ENCODE data around the gene HOXC5.
A peak's percentile ranks its signal among the peaks of the same experiment; 100 is the strongest.

HOXC5 gene

GRCh38 chr12:53990311-53991076 lies 42.4 kb upstream of the HOXC5 start:
- Histone ChIP-seq H3K9me3 (replicated peaks; ENCODE audit: low read length) (no peaks in the 10 kb centered on the region), H3K4me2 (ENCODE audit: low read length) (peak overlapping the region; percentile 100), H3K27me3 (ENCODE audit: control insufficient read depth, insufficient read depth, low read length) (no peaks in the 10 kb centered on the region), H3K4me3 (ENCODE audit: low read length) (peak overlapping the region; percentile 93), H3K9ac (ENCODE audit: low read depth, low read length) (peak overlapping the region; percentile 99), H3K36me3 (ENCODE audit: insufficient read depth, low read length) (no peaks in the 10 kb centered on the region), H3K4me1 (ENCODE audit: control insufficient read depth, insufficient read depth, low read length) (peaks cover 63% of the 10 kb centered on the region)

GRCh38 chr12:53991077-53991460 lies 41.8 kb upstream of the HOXC5 start:
- peak overlapping the region; percentile 93 for H3K4me3 ChIP-seq (ENCODE audit: low read length)
- H3K36me3 ChIP-seq (ENCODE audit: insufficient read depth, low read length): no peaks in the 10 kb centered on the region
- H3K9me3 ChIP-seq (replicated peaks; ENCODE audit: low read length): no peaks in the 10 kb centered on the region
- no peaks in the 10 kb centered on the region for H3K27me3 ChIP-seq (ENCODE audit: control insufficient read depth, insufficient read depth, low read length)
- peak overlapping the region; percentile 100 for H3K4me2 ChIP-seq (ENCODE audit: low read length)
- peaks cover 63% of the 10 kb centered on the region for H3K4me1 ChIP-seq (ENCODE audit: control insufficient read depth, insufficient read depth, low read length)
- H3K9ac ChIP-seq (ENCODE audit: low read depth, low read length): peak overlapping the region; percentile 99

GRCh38 chr12:53992377-53992889 lies 40.4 kb upstream of the HOXC5 start:
- Histone ChIP-seq H3K9ac (ENCODE audit: low read depth, low read length) (peak overlapping the region; percentile 99), H3K4me1 (ENCODE audit: control insufficient read depth, insufficient read depth, low read length) (peaks cover 71% of the 10 kb centered on the region), H3K36me3 (ENCODE audit: insufficient read depth, low read length) (no peaks in the 10 kb centered on the region), H3K4me2 (ENCODE audit: low read length) (peak overlapping the region; percentile 100), H3K9me3 (replicated peaks; ENCODE audit: low read length) (no peaks in the 10 kb centered on the region), H3K4me3 (ENCODE audit: low read length) (peak overlapping the region; percentile 93), H3K27me3 (ENCODE audit: control insufficient read depth, insufficient read depth, low read length) (no peaks in the 10 kb centered on the region)

- H3K36me3 ChIP-seq (ENCODE audit: insufficient read depth, low read length): no peaks in the 10 kb centered on the region
- H3K4me2 ChIP-seq (ENCODE audit: low read length): peak overlapping the region; percentile 100
- peak overlapping the region; percentile 85 for H3K4me3 ChIP-seq (ENCODE audit: low read length)
- no peaks in the 10 kb centered on the region for H3K27me3 ChIP-seq (ENCODE audit: control insufficient read depth, insufficient read depth, low read length)
- peak overlapping the region; percentile 99 for H3K9ac ChIP-seq (ENCODE audit: low read depth, low read length)
- H3K4me1 ChIP-seq (ENCODE audit: control insufficient read depth, insufficient read depth, low read length): peaks cover 71% of the 10 kb centered on the region
- no peaks in the 10 kb centered on the region for H3K9me3 ChIP-seq (replicated peaks; ENCODE audit: low read length)
These were observed 39.5 kb upstream of the HOXC5 start for GRCh38 chr12:53993162-53994008.

GRCh38 chr12:53994009-53994263 lies 38.9 kb upstream of the HOXC5 start:
- peak overlapping the region; percentile 99 for H3K9ac ChIP-seq (ENCODE audit: low read depth, low read length)
- no peaks in the 10 kb centered on the region for H3K9me3 ChIP-seq (replicated peaks; ENCODE audit: low read length)
- H3K4me3 ChIP-seq (ENCODE audit: low read length): peak overlapping the region; percentile 85
- H3K36me3 ChIP-seq (ENCODE audit: insufficient read depth, low read length): no peaks in the 10 kb centered on the region
- H3K4me1 ChIP-seq (ENCODE audit: control insufficient read depth, insufficient read depth, low read length): peaks cover 69% of the 10 kb centered on the region
- no peaks in the 10 kb centered on the region for H3K27me3 ChIP-seq (ENCODE audit: control insufficient read depth, insufficient read depth, low read length)
- H3K4me2 ChIP-seq (ENCODE audit: low read length): peak overlapping the region; percentile 100

GRCh38 chr12:53994264-53995001 lies 38.4 kb upstream of the HOXC5 start:
- H3K9ac ChIP-seq (ENCODE audit: low read depth, low read length): peak overlapping the region; percentile 99
- H3K9me3 ChIP-seq (replicated peaks; ENCODE audit: low read length): no peaks in the 10 kb centered on the region
- H3K36me3 ChIP-seq (ENCODE audit: insufficient read depth, low read length): no peaks in the 10 kb centered on the region
- no peaks in the 10 kb centered on the region for H3K27me3 ChIP-seq (ENCODE audit: control insufficient read depth, insufficient read depth, low read length)
- peak overlapping the region; percentile 100 for H3K4me2 ChIP-seq (ENCODE audit: low read length)
- peak overlapping the region; percentile 85 for H3K4me3 ChIP-seq (ENCODE audit: low read length)
- H3K4me1 ChIP-seq (ENCODE audit: control insufficient read depth, insufficient read depth, low read length): peaks cover 66% of the 10 kb centered on the region

- no peaks in the 10 kb centered on the region for H3K36me3 ChIP-seq (ENCODE audit: insufficient read depth, low read length)
- H3K4me3 ChIP-seq (ENCODE audit: low read length): peak overlapping the region; percentile 85
- H3K4me1 ChIP-seq (ENCODE audit: control insufficient read depth, insufficient read depth, low read length): peaks cover 61% of the 10 kb centered on the region
- H3K27me3 ChIP-seq (ENCODE audit: control insufficient read depth, insufficient read depth, low read length): no peaks in the 10 kb centered on the region
- H3K9ac ChIP-seq (ENCODE audit: low read depth, low read length): peak overlapping the region; percentile 99
- H3K4me2 ChIP-seq (ENCODE audit: low read length): peak overlapping the region; percentile 100
- H3K9me3 ChIP-seq (replicated peaks; ENCODE audit: low read length): no peaks in the 10 kb centered on the region
These were observed 37.9 kb upstream of the HOXC5 start for GRCh38 chr12:53995002-53995377.

- Histone ChIP-seq H3K4me3 (ENCODE audit: low read length) (peak overlapping the region; percentile 85), H3K4me2 (ENCODE audit: low read length) (peak overlapping the region; percentile 100), H3K4me1 (ENCODE audit: control insufficient read depth, insufficient read depth, low read length) (peaks cover 55% of the 10 kb centered on the region), H3K9me3 (replicated peaks; ENCODE audit: low read length) (no peaks in the 10 kb centered on the region), H3K27me3 (ENCODE audit: control insufficient read depth, insufficient read depth, low read length) (no peaks in the 10 kb centered on the region), H3K36me3 (ENCODE audit: insufficient read depth, low read length) (no peaks in the 10 kb centered on the region), H3K9ac (ENCODE audit: low read depth, low read length) (peak overlapping the region; percentile 99)
These were observed 37.2 kb upstream of the HOXC5 start for GRCh38 chr12:53995378-53996239.

- Histone ChIP-seq H3K4me2 (ENCODE audit: low read length) (peak overlapping the region; percentile 100), H3K9me3 (replicated peaks; ENCODE audit: low read length) (no peaks in the 10 kb centered on the region), H3K9ac (ENCODE audit: low read depth, low read length) (peak overlapping the region; percentile 99), H3K4me1 (ENCODE audit: control insufficient read depth, insufficient read depth, low read length) (peaks cover 53% of the 10 kb centered on the region), H3K4me3 (ENCODE audit: low read length) (peak overlapping the region; percentile 85), H3K27me3 (ENCODE audit: control insufficient read depth, insufficient read depth, low read length) (no peaks in the 10 kb centered on the region), H3K36me3 (ENCODE audit: insufficient read depth, low read length) (no peaks in the 10 kb centered on the region)
These were observed 36.3 kb upstream of the HOXC5 start for GRCh38 chr12:53996240-53997203.
